ENCODE results near the gene GID8.

GID8 gene

DNA sequence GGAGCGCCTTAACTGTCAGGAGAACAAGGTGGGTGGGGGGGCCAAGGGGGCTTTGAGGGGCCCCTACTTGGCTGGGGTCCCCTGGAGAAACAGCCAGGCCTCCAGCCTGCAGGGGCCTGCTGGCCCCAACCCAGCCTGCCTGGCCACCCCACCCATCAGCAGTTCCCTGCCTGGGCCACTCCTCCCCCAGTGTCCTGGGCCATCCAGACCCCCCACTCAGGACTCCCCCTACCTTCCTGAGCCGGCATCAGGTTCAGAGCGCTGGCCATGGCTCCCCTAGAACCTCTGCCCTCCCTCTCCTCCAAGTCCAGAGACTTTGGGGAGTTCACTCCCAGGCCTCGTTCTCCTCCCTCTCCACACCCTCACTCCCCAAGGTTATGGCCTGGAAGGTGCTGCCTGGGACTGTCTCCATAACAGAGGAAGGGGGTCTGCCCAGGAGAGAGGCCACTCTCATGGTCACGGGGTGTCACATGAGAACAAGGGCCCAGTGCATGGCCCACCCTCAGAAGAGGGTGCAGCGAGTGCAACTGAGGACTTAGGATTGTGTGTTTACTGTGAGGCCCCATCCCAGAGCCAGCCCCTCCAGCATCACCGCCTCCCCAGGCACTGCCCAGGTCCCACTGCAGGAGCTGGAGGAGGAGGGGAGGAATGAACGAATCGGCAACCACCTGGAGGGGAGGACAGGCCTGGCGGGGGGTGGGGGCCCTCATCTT lies 20.6 kb downstream of the GID8 start:
- 83% methylated on average over 8 of the region's 10 CpGs for WGBS
- Histone ChIP-seq H2AK5ac (ENCODE audit: low read length, severe bottlenecking) (no peak overlapping the region), H3K4me2 (ENCODE audit: low read length, poor library complexity, severe bottlenecking) (no peak overlapping the region), H3K9ac (ENCODE audit: low read length) (no peak overlapping the region), H4K91ac (ENCODE audit: low read length) (no peak overlapping the region), H3K36me3 (ENCODE audit: control insufficient read depth in 1 of 2, insufficient read depth in 2 of 2, low read depth in 1 of 2, low read length in 2 of 2) (peaks cover 4 to 20% of the 10 kb centered on the region in 2 experiments), H2BK15ac (ENCODE audit: low read depth, poor library complexity, severe bottlenecking) (no peak overlapping the region), H3K23ac (ENCODE audit: low read length in 2 of 2) (no peak overlapping the region), H4K8ac (ENCODE audit: low read length) (no peak overlapping the region), H2BK120ac (ENCODE audit: low read depth, low read length) (no peak overlapping the region), H2AFZ (ENCODE audit: low read depth, low read length) (no peak overlapping the region), H3K4me3 (ENCODE audit: insufficient read depth in 1 of 2, low read depth in 1 of 2, low read length in 2 of 2) (no peak overlapping the region), H3K18ac (ENCODE audit: low read depth in 1 of 2, low read length in 2 of 2) (no peak overlapping the region), H3K4ac (ENCODE audit: low read depth in 1 of 2, low read length in 2 of 2) (no peak overlapping the region), H2BK12ac (ENCODE audit: low read length in 2 of 2) (no peak overlapping the region), H3K4me1 (ENCODE audit: control insufficient read depth, insufficient read depth, low read depth, low read length) (peaks cover 12% of the 10 kb centered on the region), H3K14ac (ENCODE audit: low read length in 2 of 2) (no peak overlapping the region), H2BK5ac (ENCODE audit: low read depth, low read length, poor library complexity, severe bottlenecking) (no peak overlapping the region), H3K27me3 (ENCODE audit: control insufficient read depth in 1 of 2, insufficient read depth in 1 of 2, low read length in 2 of 2) (peaks cover 0 to 8% of the 10 kb centered on the region in 2 experiments), H3K79me1 (replicated peaks; ENCODE audit: low read length, poor library complexity, severe bottlenecking) (no peaks in the 10 kb centered on the region), H3K27ac (ENCODE audit: low read length, poor library complexity, severe bottlenecking) (no peak overlapping the region), H3K9me3 (ENCODE audit: control insufficient read depth, low read length) (no peaks in the 10 kb centered on the region)
- no peak for DNase-seq

GRCh38 chr20:62959101-62959971 lies 21.4 kb downstream of the GID8 start:
- no peak overlapping the region for H3K14ac ChIP-seq (ENCODE audit: low read length in 2 of 2)
- H2BK120ac ChIP-seq (ENCODE audit: low read depth, low read length): no peak overlapping the region
- H2AK5ac ChIP-seq (ENCODE audit: low read length, severe bottlenecking): no peak overlapping the region
- H3K4me2 ChIP-seq (ENCODE audit: low read length, poor library complexity, severe bottlenecking): no peak overlapping the region
- H3K27ac ChIP-seq (ENCODE audit: low read length, poor library complexity, severe bottlenecking): no peak overlapping the region
- no peaks in the 10 kb centered on the region for H3K9me3 ChIP-seq (ENCODE audit: control insufficient read depth, low read length)
- no peak overlapping the region for H3K18ac ChIP-seq (ENCODE audit: low read depth in 1 of 2, low read length in 2 of 2)
- H2BK15ac ChIP-seq (ENCODE audit: low read depth, poor library complexity, severe bottlenecking): no peak overlapping the region
- no peak overlapping the region for H4K91ac ChIP-seq (ENCODE audit: low read length)
- peaks cover 7% of the 10 kb centered on the region for H3K4me1 ChIP-seq (ENCODE audit: control insufficient read depth, insufficient read depth, low read depth, low read length)
- H2AFZ ChIP-seq (ENCODE audit: low read depth, low read length): no peak overlapping the region
- H3K4ac ChIP-seq (ENCODE audit: low read depth in 1 of 2, low read length in 2 of 2): no peak overlapping the region
- peaks cover 4 to 11% of the 10 kb centered on the region in 2 experiments for H3K27me3 ChIP-seq (ENCODE audit: control insufficient read depth in 1 of 2, insufficient read depth in 1 of 2, low read length in 2 of 2)
- H3K4me3 ChIP-seq (ENCODE audit: insufficient read depth in 1 of 2, low read depth in 1 of 2, low read length in 2 of 2): no peak overlapping the region
- 84% methylated on average over 43 of the region's 43 CpGs for WGBS
- no peak overlapping the region for H2BK5ac ChIP-seq (ENCODE audit: low read depth, low read length, poor library complexity, severe bottlenecking)
- no peak for DNase-seq
- no peak overlapping the region for H2BK12ac ChIP-seq (ENCODE audit: low read length in 2 of 2)
- H3K36me3 ChIP-seq (ENCODE audit: control insufficient read depth in 1 of 2, insufficient read depth in 2 of 2, low read depth in 1 of 2, low read length in 2 of 2): peaks cover 4 to 28% of the 10 kb centered on the region in 2 experiments
- H3K9ac ChIP-seq (ENCODE audit: low read length): no peak overlapping the region
- no peak overlapping the region for H4K8ac ChIP-seq (ENCODE audit: low read length)
- H3K79me1 ChIP-seq (replicated peaks; ENCODE audit: low read length, poor library complexity, severe bottlenecking): no peaks in the 10 kb centered on the region
- no peak overlapping the region for H3K23ac ChIP-seq (ENCODE audit: low read length in 2 of 2)

DNA sequence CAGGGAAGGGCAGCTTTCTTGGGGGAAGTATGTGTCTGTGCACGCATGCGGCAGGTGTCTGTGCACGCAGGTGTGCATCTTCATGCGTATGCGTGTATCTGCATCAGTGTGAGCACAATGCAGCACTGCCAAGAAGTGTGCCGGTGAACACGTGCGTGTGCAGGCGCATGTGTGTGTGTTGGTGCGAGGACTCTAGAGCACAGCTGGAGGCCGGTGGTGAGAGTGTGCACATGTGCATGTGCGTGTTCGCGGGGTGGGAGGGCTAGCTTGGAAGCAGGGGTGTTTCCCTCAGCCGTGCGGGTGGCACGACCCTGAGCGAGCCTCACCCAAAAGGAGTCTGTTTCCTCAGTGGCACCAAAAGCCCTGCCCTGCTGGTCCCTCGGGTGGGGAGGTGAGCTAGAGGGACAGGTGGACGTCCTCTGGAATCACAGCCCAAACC lies 22.1 kb downstream of the GID8 start:
- H3K36me3 ChIP-seq (ENCODE audit: control insufficient read depth in 1 of 2, insufficient read depth in 2 of 2, low read depth in 1 of 2, low read length in 2 of 2): peaks cover 4 to 28% of the 10 kb centered on the region in 2 experiments
- H2AK5ac ChIP-seq (ENCODE audit: low read length, severe bottlenecking): no peak overlapping the region
- H3K9me3 ChIP-seq (ENCODE audit: control insufficient read depth, low read length): no peaks in the 10 kb centered on the region
- no peak overlapping the region for H2BK12ac ChIP-seq (ENCODE audit: low read length in 2 of 2)
- 96% methylated on average over 20 of the region's 20 CpGs for WGBS
- no peak overlapping the region for H2AFZ ChIP-seq (ENCODE audit: low read depth, low read length)
- no peak overlapping the region for H2BK5ac ChIP-seq (ENCODE audit: low read depth, low read length, poor library complexity, severe bottlenecking)
- peaks cover 11 to 17% of the 10 kb centered on the region in 2 experiments for H3K27me3 ChIP-seq (ENCODE audit: control insufficient read depth in 1 of 2, insufficient read depth in 1 of 2, low read length in 2 of 2)
- H3K4me2 ChIP-seq (ENCODE audit: low read length, poor library complexity, severe bottlenecking): no peak overlapping the region
- no peak overlapping the region for H3K4ac ChIP-seq (ENCODE audit: low read depth in 1 of 2, low read length in 2 of 2)
- no peak overlapping the region for H3K23ac ChIP-seq (ENCODE audit: low read length in 2 of 2)
- no peak overlapping the region for H2BK15ac ChIP-seq (ENCODE audit: low read depth, poor library complexity, severe bottlenecking)
- no peak overlapping the region for H2BK120ac ChIP-seq (ENCODE audit: low read depth, low read length)
- H3K79me1 ChIP-seq (replicated peaks; ENCODE audit: low read length, poor library complexity, severe bottlenecking): no peaks in the 10 kb centered on the region
- DNase-seq: no peak
- H3K14ac ChIP-seq (ENCODE audit: low read length in 2 of 2): no peak overlapping the region
- peaks cover 4% of the 10 kb centered on the region for H3K4me1 ChIP-seq (ENCODE audit: control insufficient read depth, insufficient read depth, low read depth, low read length)
- no peak overlapping the region for H4K8ac ChIP-seq (ENCODE audit: low read length)
- H4K91ac ChIP-seq (ENCODE audit: low read length): no peak overlapping the region
- no peak overlapping the region for H3K9ac ChIP-seq (ENCODE audit: low read length)
- no peak overlapping the region for H3K27ac ChIP-seq (ENCODE audit: low read length, poor library complexity, severe bottlenecking)
- H3K18ac ChIP-seq (ENCODE audit: low read depth in 1 of 2, low read length in 2 of 2): no peak overlapping the region
- H3K4me3 ChIP-seq (ENCODE audit: insufficient read depth in 1 of 2, low read depth in 1 of 2, low read length in 2 of 2): no peak overlapping the region
